Keratinocyte (primary cell): ENCODE results near the gene NECAB3. TPM values are rescaled to one million over a fixed set of nuclear protein-coding genes. Genes with fewer than 3 reads are reported as not detected.

Source experiments
- DNase-seq: peaks from one replicate; pipeline ENCODE4 v3.0.0-alpha.2; 2011; ENCODE audit warnings: low read depth, missing footprints, low spot score
- FAIRE-seq: peaks from 2 replicates; lab custom pipeline; 2011; peaks lifted over from hg19 to GRCh38; lab: Jason Lieb, UNC
- H2AFZ ChIP-seq: 2 replicates; pipeline ENCODE4 v1.6.0; 2012; ENCODE audit warnings: low read length, control low read depth, inconsistent platforms; ENCODE audit not compliant: control insufficient read depth
- H3K27ac ChIP-seq: 2 replicates; pipeline ENCODE4 v1.5.1; 2011; ENCODE audit warnings: low read length; ENCODE audit not compliant: control insufficient read depth, insufficient read depth
- H3K27me3 ChIP-seq: 3 replicates; pipeline ENCODE4 v1.6.0; 2011; ENCODE audit warnings: low read length; ENCODE audit not compliant: control insufficient read depth, insufficient read depth; ENCODE audit errors: extremely low read depth
- H3K36me3 ChIP-seq, 2 experiments: 2 replicates in 1 of 2; 3 replicates in 1 of 2; pipeline ENCODE4 v1.5.1; 2011; ENCODE audit warnings: low read length in 2 of 2, mild to moderate bottlenecking in 1 of 2; ENCODE audit not compliant: control insufficient read depth in 2 of 2, insufficient read depth in 2 of 2; ENCODE audit errors: extremely low read depth in 1 of 2
- H3K4me1 ChIP-seq: 3 replicates; pipeline ENCODE4 v1.5.1; 2011; ENCODE audit warnings: low read length; ENCODE audit not compliant: control insufficient read depth, insufficient read depth; ENCODE audit errors: extremely low read depth
- H3K4me2 ChIP-seq: 3 replicates; pipeline ENCODE4 v1.6.0; 2011; ENCODE audit warnings: low read depth, low read length; ENCODE audit not compliant: control insufficient read depth, insufficient read depth; ENCODE audit errors: extremely low read depth
- H3K4me3 ChIP-seq, 3 experiments: fragments of 200-600 bp in 1 of 3; sonication (generic) in 1 of 3; 2 replicates in 2 of 3; 3 replicates in 1 of 3; pipeline ENCODE4 v1.5.1; 2011 to 2016; ENCODE audit warnings: low read length in 3 of 3, mild to moderate bottlenecking in 3 of 3, control low read depth in 2 of 3, inconsistent platforms in 1 of 3, low read depth in 1 of 3, mixed read lengths in 1 of 3, mixed run types in 1 of 3, moderate library complexity in 1 of 3; ENCODE audit not compliant: control insufficient read depth in 2 of 3, insufficient read depth in 2 of 3; ENCODE audit errors: extremely low read depth in 1 of 3
- H3K79me2 ChIP-seq: 2 replicates; pipeline ENCODE4 v1.6.0; 2012; ENCODE audit warnings: low read length; ENCODE audit not compliant: control insufficient read depth, insufficient read depth
- H3K9ac ChIP-seq: 3 replicates; pipeline ENCODE4 v1.6.0; 2011; ENCODE audit warnings: low read length; ENCODE audit not compliant: control insufficient read depth, insufficient read depth; ENCODE audit errors: extremely low read depth
- H3K9me1 ChIP-seq: 3 replicates; pipeline ENCODE4 v1.6.0; 2011; ENCODE audit warnings: low read length; ENCODE audit not compliant: control insufficient read depth, insufficient read depth; ENCODE audit errors: extremely low read depth
- H3K9me3 ChIP-seq: 2 replicates; pipeline ENCODE4 v1.5.1; 2012; ENCODE audit warnings: low read depth, low read length; ENCODE audit not compliant: control insufficient read depth
- H4K20me1 ChIP-seq: 3 replicates; pipeline ENCODE4 v1.6.0; 2011; ENCODE audit warnings: low read length; ENCODE audit not compliant: control insufficient read depth, insufficient read depth; ENCODE audit errors: extremely low read depth
- EZH2 ChIP-seq: IDR thresholded peaks from one replicate; pipeline ENCODE4 v1.6.1; 2012; ENCODE audit warnings: inconsistent platforms, mild to moderate bottlenecking, low read length, moderate library complexity
- dilution Hi-C: fragments of 300-500 bp; cut with MboI; formaldehyde crosslinking; loops from one replicate; pipeline ENCODE4 v1.7.0; 2020; ENCODE audit warnings: low sequenced_read_pairs; ENCODE audit not compliant: extremely low pct_ligation_motif_present
- polyA plus RNA-seq, 5 experiments: library from polyadenylated mRNA; depleted of rRNA in 3 of 5; stranded (reverse) in 3 of 5; stranded (forward) in 1 of 5; unstranded in 1 of 5; fragments of >200 nt; gene quantifications; 1 replicate in 1 of 5; 2 replicates in 3 of 5; 3 replicates in 1 of 5; pipeline versions ENCODE4 v1.2.1 to v1.2.3, GENCODE V29; 2011 to 2012; ENCODE audit warnings: missing spikeins in 2 of 5, low read depth in 1 of 5, low replicate concordance in 1 of 5
- TF ChIP-seq, protein P1 (sequence below), 3 experiments: IDR thresholded peaks in 1 of 3; conservative IDR thresholded peaks in 1 of 3; optimal IDR thresholded peaks in 1 of 3; 2 replicates in 2 of 3; 3 replicates in 1 of 3; pipeline versions ENCODE3 to v1.5.1; 2011; ENCODE audit warnings: low read length in 3 of 3, mild to moderate bottlenecking in 3 of 3, moderate library complexity in 2 of 3, control low read depth in 1 of 3, inconsistent platforms in 1 of 3; ENCODE audit not compliant: insufficient read depth in 2 of 3; ENCODE audit errors: extremely low read depth in 1 of 3

NECAB3 gene
- polyA plus RNA-seq, 1 donor (not counting 4 experiments of a cell fraction or from before 2014, with no cell fraction given), result 4.6 TPM

DNA sequence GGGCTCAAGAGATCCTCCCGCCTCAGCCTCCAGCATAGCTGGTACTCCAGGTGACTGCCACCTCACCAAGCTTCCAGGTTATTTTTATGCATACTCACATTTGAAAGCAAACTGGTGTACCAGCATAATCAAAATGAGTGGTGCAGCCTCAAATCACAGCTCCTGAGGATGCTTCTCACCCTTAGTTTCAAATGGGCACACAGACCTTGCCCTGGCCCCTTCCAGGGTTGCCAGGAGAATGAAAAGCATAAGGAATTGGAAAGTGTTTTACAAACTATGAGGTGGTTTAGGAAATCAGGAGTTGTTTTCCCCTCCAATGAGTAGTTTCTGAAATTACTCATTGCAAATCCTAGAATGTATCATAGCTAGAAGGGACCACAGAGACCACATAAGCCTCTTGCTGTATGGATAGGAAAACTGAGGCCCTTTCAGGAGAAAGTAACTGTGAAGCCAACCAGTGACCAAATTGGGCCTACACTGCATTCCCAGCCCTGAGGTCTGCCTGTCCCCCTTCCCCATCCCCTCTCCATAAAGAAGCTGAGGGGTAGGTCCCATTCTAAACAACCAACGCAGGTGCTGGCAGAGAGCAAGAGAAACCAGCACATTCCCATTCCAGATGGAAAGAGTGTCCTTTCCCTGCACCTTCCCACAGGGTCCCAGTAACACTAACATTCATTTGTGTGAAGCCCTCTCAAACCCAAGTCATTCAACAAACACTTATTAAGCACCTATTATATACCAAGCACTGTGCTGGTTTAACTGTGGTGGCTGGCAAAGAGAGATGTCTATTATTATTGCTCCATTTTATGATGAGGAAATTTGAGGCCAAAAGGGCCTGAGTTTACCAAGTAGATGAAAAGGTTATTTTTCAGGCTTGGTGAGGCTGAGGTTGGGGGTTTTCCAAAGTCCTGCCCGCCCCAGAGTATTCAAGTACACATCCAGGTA lies 14.0 kb upstream of the NECAB3 start:
- no peak overlapping the region for H2AFZ ChIP-seq
- dilution Hi-C loops, result no loop called here
- no peak overlapping the region for H3K27ac ChIP-seq
- no peaks in the 10 kb centered on the region for H3K9me1 ChIP-seq
- H3K79me2 ChIP-seq, result peaks cover 12% of the 10 kb centered on the region
- no peaks in the 10 kb centered on the region for H3K27me3 ChIP-seq
- no peak overlapping the region for H3K4me2 ChIP-seq
- H3K9me3 ChIP-seq, result no peaks in the 10 kb centered on the region
- no peak for DNase-seq
- H3K4me1 ChIP-seq, result peaks cover 13% of the 10 kb centered on the region
- no peak for FAIRE-seq
- TF ChIP-seq, protein P1, sequence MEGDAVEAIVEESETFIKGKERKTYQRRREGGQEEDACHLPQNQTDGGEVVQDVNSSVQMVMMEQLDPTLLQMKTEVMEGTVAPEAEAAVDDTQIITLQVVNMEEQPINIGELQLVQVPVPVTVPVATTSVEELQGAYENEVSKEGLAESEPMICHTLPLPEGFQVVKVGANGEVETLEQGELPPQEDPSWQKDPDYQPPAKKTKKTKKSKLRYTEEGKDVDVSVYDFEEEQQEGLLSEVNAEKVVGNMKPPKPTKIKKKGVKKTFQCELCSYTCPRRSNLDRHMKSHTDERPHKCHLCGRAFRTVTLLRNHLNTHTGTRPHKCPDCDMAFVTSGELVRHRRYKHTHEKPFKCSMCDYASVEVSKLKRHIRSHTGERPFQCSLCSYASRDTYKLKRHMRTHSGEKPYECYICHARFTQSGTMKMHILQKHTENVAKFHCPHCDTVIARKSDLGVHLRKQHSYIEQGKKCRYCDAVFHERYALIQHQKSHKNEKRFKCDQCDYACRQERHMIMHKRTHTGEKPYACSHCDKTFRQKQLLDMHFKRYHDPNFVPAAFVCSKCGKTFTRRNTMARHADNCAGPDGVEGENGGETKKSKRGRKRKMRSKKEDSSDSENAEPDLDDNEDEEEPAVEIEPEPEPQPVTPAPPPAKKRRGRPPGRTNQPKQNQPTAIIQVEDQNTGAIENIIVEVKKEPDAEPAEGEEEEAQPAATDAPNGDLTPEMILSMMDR (optimal IDR thresholded peaks at IDR 0.05 in 1 of 3, IDR thresholded peaks at IDR 0.05 in 1 of 3, conservative IDR thresholded peaks at IDR 0.05 in 1 of 3; ENCODE audit: extremely low read depth in 1 of 3, insufficient read depth in 2 of 3, low read length in 3 of 3), result no peak
- H4K20me1 ChIP-seq, result no peaks in the 10 kb centered on the region
- H3K9ac ChIP-seq, result no peak overlapping the region
- no peak overlapping the region for H3K4me3 ChIP-seq
- H3K36me3 ChIP-seq, result no peaks in the 10 kb centered on the region

DNA sequence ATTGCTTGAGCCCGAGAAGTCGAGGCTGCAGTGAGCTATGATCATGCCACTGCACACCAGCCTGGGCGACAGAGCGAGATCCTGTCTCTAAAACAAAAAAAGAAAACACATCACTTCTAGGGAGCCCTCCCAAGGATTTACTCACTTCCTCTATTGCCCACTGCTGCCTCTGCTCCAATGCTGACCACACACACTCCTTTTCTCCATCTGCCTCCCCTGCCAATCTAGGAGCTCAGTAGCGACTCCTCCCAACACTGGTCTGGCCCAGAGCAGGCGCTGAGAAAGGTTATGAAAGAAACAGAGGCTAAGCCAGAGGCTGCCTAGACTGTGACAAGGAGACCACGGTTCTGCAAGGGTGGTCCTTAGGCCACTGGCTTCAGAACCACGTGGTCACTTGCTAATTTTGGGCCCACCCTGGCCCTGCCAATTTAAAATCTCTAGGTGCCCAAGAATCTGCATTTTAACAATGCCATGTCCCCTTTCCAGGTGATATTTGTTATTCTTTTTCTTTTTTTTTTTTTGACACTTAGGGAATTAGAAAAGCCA lies 13.2 kb upstream of the NECAB3 start:
- FAIRE-seq (no peak), DNase-seq (no peak)
- Histone ChIP-seq H3K79me2 (peaks cover 12% of the 10 kb centered on the region), H3K9me3 (no peaks in the 10 kb centered on the region), H3K27me3 (no peaks in the 10 kb centered on the region), H3K4me1 (peaks cover 13% of the 10 kb centered on the region), H3K36me3 (no peaks in the 10 kb centered on the region), H2AFZ (no peak overlapping the region), H4K20me1 (no peaks in the 10 kb centered on the region), H3K4me2 (no peak overlapping the region), H3K9ac (no peak overlapping the region), H3K27ac (no peak overlapping the region), H3K9me1 (no peaks in the 10 kb centered on the region), H3K4me3 (no peak overlapping the region)
- TF ChIP-seq, protein P1 (optimal IDR thresholded peaks at IDR 0.05 in 1 of 3, IDR thresholded peaks at IDR 0.05 in 1 of 3, conservative IDR thresholded peaks at IDR 0.05 in 1 of 3; ENCODE audit: extremely low read depth in 1 of 3, insufficient read depth in 2 of 3, low read length in 3 of 3), result no peak
- TF ChIP-seq EZH2, result no peak
- dilution Hi-C loops, result no loop called here
